ENCODE results near the gene ZBED4. TPM values are rescaled to one million over a fixed set of nuclear protein-coding genes. Genes with fewer than 3 reads are reported as not detected.

The ZBED4 gene
- total RNA-seq, 4 donors from 2014 or later = 19.9 to 30.7 (median 24.9) TPM

- in situ Hi-C loops (cut with MboI; ENCODE audit: low pct_ligation_motif_present in 1 of 4, low pct_unique_long_range_greater_than_20kb in 1 of 4, low sequenced_read_pairs in 3 of 4) (no loop called here), intact Hi-C loops (cut with DNase I; ENCODE audit: low total_unique reads) (no loop called here)
- Histone ChIP-seq H3K27me3 (no peaks in the 10 kb centered on the region), H3K27ac (no peak overlapping the region), H3K9me3 (no peaks in the 10 kb centered on the region), H3K4me1 (no peaks in the 10 kb centered on the region), H3K4me3 (no peak overlapping the region), H3K36me3 (peaks cover 0 to 21% (median 9%) of the 10 kb centered on the region in 4 donors)
- no peak for DNase-seq
- TF ChIP-seq POLR2A (IDR thresholded peaks at IDR 0.05) (no peak), EP300 (IDR thresholded peaks at IDR 0.05; ENCODE audit: low read depth) (no peak), POLR2AphosphoS5 (IDR thresholded peaks at IDR 0.05) (no peak)
- TF ChIP-seq, protein P1, sequence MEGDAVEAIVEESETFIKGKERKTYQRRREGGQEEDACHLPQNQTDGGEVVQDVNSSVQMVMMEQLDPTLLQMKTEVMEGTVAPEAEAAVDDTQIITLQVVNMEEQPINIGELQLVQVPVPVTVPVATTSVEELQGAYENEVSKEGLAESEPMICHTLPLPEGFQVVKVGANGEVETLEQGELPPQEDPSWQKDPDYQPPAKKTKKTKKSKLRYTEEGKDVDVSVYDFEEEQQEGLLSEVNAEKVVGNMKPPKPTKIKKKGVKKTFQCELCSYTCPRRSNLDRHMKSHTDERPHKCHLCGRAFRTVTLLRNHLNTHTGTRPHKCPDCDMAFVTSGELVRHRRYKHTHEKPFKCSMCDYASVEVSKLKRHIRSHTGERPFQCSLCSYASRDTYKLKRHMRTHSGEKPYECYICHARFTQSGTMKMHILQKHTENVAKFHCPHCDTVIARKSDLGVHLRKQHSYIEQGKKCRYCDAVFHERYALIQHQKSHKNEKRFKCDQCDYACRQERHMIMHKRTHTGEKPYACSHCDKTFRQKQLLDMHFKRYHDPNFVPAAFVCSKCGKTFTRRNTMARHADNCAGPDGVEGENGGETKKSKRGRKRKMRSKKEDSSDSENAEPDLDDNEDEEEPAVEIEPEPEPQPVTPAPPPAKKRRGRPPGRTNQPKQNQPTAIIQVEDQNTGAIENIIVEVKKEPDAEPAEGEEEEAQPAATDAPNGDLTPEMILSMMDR (IDR thresholded peaks at IDR 0.05) = no peak
- 98 to 100% methylated on average over 1 to 35 of the region's 35 CpGs for WGBS, 2 donors (ENCODE audit: low coverage in 1 of 2)
Observed at GRCh38 chr22:49885881-49886280, 32.2 kb downstream of the ZBED4 start.

- in situ Hi-C loops (cut with MboI; ENCODE audit: low pct_ligation_motif_present in 1 of 4, low pct_unique_long_range_greater_than_20kb in 1 of 4, low sequenced_read_pairs in 3 of 4) = no loop called here
- Histone ChIP-seq H3K27me3 (no peaks in the 10 kb centered on the region), H3K4me3 (no peak overlapping the region), H3K9me3 (no peaks in the 10 kb centered on the region), H3K4me1 (no peaks in the 10 kb centered on the region), H3K27ac (no peak overlapping the region), H3K36me3 (peaks cover 0 to 21% (median 9%) of the 10 kb centered on the region in 4 donors)
- TF ChIP-seq POLR2AphosphoS5 (IDR thresholded peaks at IDR 0.05) = no peak
- no peak for TF ChIP-seq EP300 (IDR thresholded peaks at IDR 0.05; ENCODE audit: low read depth)
- TF ChIP-seq, protein P1 (IDR thresholded peaks at IDR 0.05) = no peak
- TF ChIP-seq POLR2A (IDR thresholded peaks at IDR 0.05) = no peak
- intact Hi-C loops (cut with DNase I; ENCODE audit: low total_unique reads) = no loop called here
- 97% methylated on average over 41 of the region's 41 CpGs; no CpG with 5 or more reads in 1 of the 2 donors for WGBS, 2 donors (ENCODE audit: low coverage in 1 of 2)
- no peak for DNase-seq
Observed at GRCh38 chr22:49886346-49887063, 32.9 kb downstream of the ZBED4 start.

- 92 to 98% methylated on average over 5 to 14 of the region's 14 CpGs for WGBS, 2 donors (ENCODE audit: low coverage in 1 of 2)
- Histone ChIP-seq H3K9me3 (no peaks in the 10 kb centered on the region), H3K4me3 (no peak overlapping the region), H3K36me3 (peaks cover 0 to 21% (median 9%) of the 10 kb centered on the region in 4 donors), H3K27me3 (no peaks in the 10 kb centered on the region), H3K27ac (no peak overlapping the region), H3K4me1 (no peaks in the 10 kb centered on the region)
- DNase-seq = no peak
- in situ Hi-C loops (cut with MboI; ENCODE audit: low pct_ligation_motif_present in 1 of 4, low pct_unique_long_range_greater_than_20kb in 1 of 4, low sequenced_read_pairs in 3 of 4) (no loop called here), intact Hi-C loops (cut with DNase I; ENCODE audit: low total_unique reads) (no loop called here)
- TF ChIP-seq POLR2AphosphoS5 (IDR thresholded peaks at IDR 0.05) = no peak
- TF ChIP-seq POLR2A (IDR thresholded peaks at IDR 0.05) = no peak
- TF ChIP-seq, protein P1 (IDR thresholded peaks at IDR 0.05) = no peak
- no peak for TF ChIP-seq EP300 (IDR thresholded peaks at IDR 0.05; ENCODE audit: low read depth)
Observed at GRCh38 chr22:49887064-49887451, 33.4 kb downstream of the ZBED4 start.

GRCh38 chr22:49887702-49888101 is 34.1 kb downstream of the ZBED4 start:
- no peak overlapping the region for H3K4me3 ChIP-seq
- H3K27me3 ChIP-seq = no peaks in the 10 kb centered on the region
- H3K9me3 ChIP-seq = no peaks in the 10 kb centered on the region
- H3K4me1 ChIP-seq = no peaks in the 10 kb centered on the region
- DNase-seq = no peak
- no peak for TF ChIP-seq POLR2A (IDR thresholded peaks at IDR 0.05)
- TF ChIP-seq, protein P1 (IDR thresholded peaks at IDR 0.05) = no peak
- no peak for TF ChIP-seq EP300 (IDR thresholded peaks at IDR 0.05; ENCODE audit: low read depth)
- TF ChIP-seq POLR2AphosphoS5 (IDR thresholded peaks at IDR 0.05) = no peak
- no peak overlapping the region for H3K27ac ChIP-seq
- 96 to 100% methylated on average over 3 to 9 of the region's 9 CpGs for WGBS, 2 donors (ENCODE audit: low coverage in 1 of 2)
- in situ Hi-C loops (cut with MboI; ENCODE audit: low pct_ligation_motif_present in 1 of 4, low pct_unique_long_range_greater_than_20kb in 1 of 4, low sequenced_read_pairs in 3 of 4) (no loop called here), intact Hi-C loops (cut with DNase I; ENCODE audit: low total_unique reads) (no loop called here)
- peaks cover 0 to 21% (median 9%) of the 10 kb centered on the region in 4 donors for H3K36me3 ChIP-seq

Data from transverse colon (tissue), 4 donors.